GM21825 (cell line): ENCODE results near the gene ITGB2.

ENCODE experiments used
- ATAC-seq: cut with Tn5 transposase; IDR thresholded peaks from one replicate; pipeline ENCODE4 v1.9.1; 2021; ENCODE audit warnings: mild to moderate bottlenecking, moderate library complexity; ENCODE audit not compliant: unreplicated experiment

ITGB2 gene

GRCh38 chr21:44920694-44921604, at the start of gene ITGB2:
TSS of gene ITGB2 (minus strand) at chr21:44920899. CDS start at chr21:44910782, 10,117 bp downstream.
- peak; percentile 54 for ATAC-seq

GRCh38 chr21:44969931-44970755, 49.4 kb upstream of the ITGB2 start:
- no peak for ATAC-seq

- no peak for ATAC-seq
Observed at GRCh38 chr21:44969066-44969670, 48.5 kb upstream of the ITGB2 start.

- ATAC-seq: no peak
Observed at GRCh38 chr21:44967082-44968047, 46.7 kb upstream of the ITGB2 start.

GRCh38 chr21:44966135-44967081, 45.7 kb upstream of the ITGB2 start:
- no peak for ATAC-seq

- ATAC-seq: no peak
Observed at GRCh38 chr21:44965251-44966022, 44.7 kb upstream of the ITGB2 start.

- no peak for ATAC-seq
Observed at GRCh38 chr21:44964381-44964780, 43.7 kb upstream of the ITGB2 start.

GRCh38 chr21:44962403-44962966, 41.8 kb upstream of the ITGB2 start:
- ATAC-seq: no peak

GRCh38 chr21:44960141-44961092, 39.7 kb upstream of the ITGB2 start:
- ATAC-seq: no peak

- no peak for ATAC-seq
Observed at GRCh38 chr21:44959376-44960091, 38.8 kb upstream of the ITGB2 start.

GRCh38 chr21:44958471-44959191, 37.9 kb upstream of the ITGB2 start:
- no peak for ATAC-seq

- no peak for ATAC-seq
Observed at GRCh38 chr21:44957901-44958451, 37.3 kb upstream of the ITGB2 start.

GRCh38 chr21:44957047-44957831, 36.5 kb upstream of the ITGB2 start:
- no peak for ATAC-seq

- ATAC-seq: no peak
Observed at GRCh38 chr21:44956356-44957046, 35.8 kb upstream of the ITGB2 start.
